Natural killer cell treated with Interleukin-12 subunit alpha and Interleukin-12 subunit beta and Interleukin-15 and Interleukin-18, amount 100 ng/mL, for 72 hours (primary cell): ENCODE results near the gene LUZP2. TPM values are rescaled to one million over a fixed set of nuclear protein-coding genes. Genes with fewer than 3 reads are reported as not detected.

Source experiments
- ATAC-seq, 2 donors: fragments of 150-1000 bp; cut with Tn5 transposase in 1 of 2; sonication (Bioruptor Pico), chemical (Tn5 transposase) in 1 of 2; 2 replicates each; pipeline ENCODE4 v1.10.0; 2021
- DNase-seq: peaks from one replicate; pipeline ENCODE4 v3.0.0; 2022; ENCODE audit warnings: low spot score
- H3K27ac Mint-ChIP-seq, 2 donors: 1 replicate in 1 of 2; 2 replicates in 1 of 2; pipeline ENCODE4 v1.8.0; 2022; ENCODE audit warnings: mixed read lengths in 2 of 2, mild to moderate bottlenecking in 1 of 2, moderate library complexity in 1 of 2
- H3K27me3 Mint-ChIP-seq, 2 donors: 1 replicate in 1 of 2; 2 replicates in 1 of 2; pipeline ENCODE4 v1.8.0; 2022; ENCODE audit warnings: mixed read lengths in 2 of 2
- H3K36me3 Mint-ChIP-seq: one replicate; pipeline ENCODE4 v1.8.0; 2022; ENCODE audit warnings: mixed read lengths
- H3K4me1 Mint-ChIP-seq, 2 donors: 1 replicate in 1 of 2; 2 replicates in 1 of 2; pipeline ENCODE4 v1.8.0; 2022; ENCODE audit warnings: low read depth in 2 of 2, mixed read lengths in 2 of 2, mild to moderate bottlenecking in 1 of 2
- H3K4me3 Mint-ChIP-seq: one replicate; pipeline ENCODE4 v1.8.0; 2022; ENCODE audit warnings: mixed read lengths
- H3K9me3 Mint-ChIP-seq: 2 replicates; pipeline ENCODE4 v1.8.0; 2022; ENCODE audit warnings: mixed read lengths
- total RNA-seq, 2 donors: library from RNA; stranded (reverse); gene quantifications; one replicate each; pipeline ENCODE4 v1.2.3, GENCODE V29; 2022

Gene LUZP2
- total RNA-seq, 2 donors from 2014 or later: not detected

DNA sequence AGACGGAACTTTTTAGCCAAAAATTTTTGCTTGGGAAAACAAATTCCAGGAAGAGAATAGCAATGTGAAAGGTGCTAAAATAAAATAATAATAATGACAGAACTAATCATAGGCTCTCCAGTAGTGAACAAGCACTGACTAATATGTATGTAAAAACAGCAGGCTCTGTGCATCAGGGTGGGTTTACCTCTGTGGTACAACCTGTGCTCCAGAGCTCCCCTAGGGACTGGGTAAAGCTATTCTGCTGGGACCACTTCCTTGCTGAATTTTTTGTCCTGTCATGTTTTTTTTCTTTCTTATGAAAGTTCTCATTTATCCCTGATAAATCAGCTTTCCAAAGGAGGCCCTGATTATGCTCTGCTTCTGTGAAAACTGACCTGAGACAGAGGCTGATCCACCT is 18.8 kb downstream of the LUZP2 start:
- no peak overlapping the region for H3K27ac Mint-ChIP-seq
- no peaks in the 10 kb centered on the region for H3K36me3 Mint-ChIP-seq
- peaks cover 8% of the 10 kb centered on the region for H3K9me3 Mint-ChIP-seq
- DNase-seq (no peak), ATAC-seq (no peak)
- H3K27me3 Mint-ChIP-seq: no peaks in the 10 kb centered on the region
- H3K4me3 Mint-ChIP-seq: no peak overlapping the region
- H3K4me1 Mint-ChIP-seq: no peaks in the 10 kb centered on the region

DNA sequence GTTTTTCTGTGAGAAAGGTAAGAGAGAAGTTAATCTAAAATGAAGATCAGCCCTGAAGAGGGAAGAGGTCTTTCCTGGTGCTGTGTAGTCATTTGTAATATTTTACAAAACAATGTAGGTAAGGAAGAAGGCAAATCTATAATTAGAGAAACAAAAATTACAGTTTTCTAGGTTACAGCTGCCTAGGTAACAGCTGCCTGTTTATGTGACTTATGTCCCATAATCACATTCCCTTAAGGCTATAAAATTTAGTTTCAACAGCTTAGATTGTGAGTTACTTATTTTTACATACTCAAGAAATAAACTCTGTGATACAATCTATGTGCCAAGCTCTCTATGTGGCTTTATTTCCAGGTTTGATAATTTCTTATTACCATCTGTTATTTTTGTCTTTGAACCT is 19.8 kb downstream of the LUZP2 start:
- H3K4me3 Mint-ChIP-seq: no peak overlapping the region
- no peak for ATAC-seq
- peaks cover 5% of the 10 kb centered on the region for H3K9me3 Mint-ChIP-seq
- H3K36me3 Mint-ChIP-seq: no peaks in the 10 kb centered on the region
- no peak for DNase-seq
- H3K27me3 Mint-ChIP-seq: no peaks in the 10 kb centered on the region
- H3K27ac Mint-ChIP-seq: no peak overlapping the region
- no peaks in the 10 kb centered on the region for H3K4me1 Mint-ChIP-seq

DNA sequence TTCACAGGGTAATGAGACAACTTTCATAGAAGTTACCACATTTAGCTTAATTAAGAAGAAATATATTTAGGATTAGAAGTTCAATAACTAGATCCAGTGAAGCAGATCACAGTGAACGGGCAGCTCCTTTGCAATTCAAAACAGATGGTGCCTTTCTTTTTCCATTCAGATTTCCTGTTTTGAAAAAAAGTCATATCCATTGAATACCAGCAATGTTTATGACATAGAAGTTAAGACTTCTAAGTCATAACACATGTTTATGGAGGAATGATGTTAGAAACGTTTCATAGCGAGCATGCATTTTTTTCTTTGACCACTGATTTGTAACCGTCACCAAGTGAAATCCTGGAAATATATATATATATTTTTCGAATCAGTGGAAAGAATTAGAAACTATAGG is 24.7 kb downstream of the LUZP2 start:
- H3K27me3 Mint-ChIP-seq: no peaks in the 10 kb centered on the region
- no peaks in the 10 kb centered on the region for H3K9me3 Mint-ChIP-seq
- H3K36me3 Mint-ChIP-seq: no peaks in the 10 kb centered on the region
- ATAC-seq (no peak), DNase-seq (no peak)
- H3K4me3 Mint-ChIP-seq: no peak overlapping the region
- no peak overlapping the region for H3K27ac Mint-ChIP-seq
- H3K4me1 Mint-ChIP-seq: no peaks in the 10 kb centered on the region

DNA sequence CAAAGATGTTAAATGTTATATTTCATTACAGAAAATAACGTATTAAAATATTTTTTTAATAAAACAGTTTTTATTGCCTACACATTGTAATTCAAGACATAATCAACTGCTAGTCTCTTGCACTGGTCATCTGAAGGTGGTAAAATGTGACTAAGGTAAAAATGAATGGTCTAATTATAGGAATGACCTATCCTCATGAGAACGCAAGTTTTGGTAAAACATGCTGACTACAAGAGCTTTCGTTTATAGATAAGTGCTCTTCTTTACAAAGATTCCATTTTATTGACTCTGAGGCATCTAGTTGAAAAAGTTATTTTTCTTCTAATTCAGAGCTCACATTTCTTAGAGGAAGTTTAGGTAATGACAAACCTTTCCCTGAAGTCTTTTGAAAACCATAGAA is 27.3 kb downstream of the LUZP2 start:
- H3K27ac Mint-ChIP-seq: no peak overlapping the region
- DNase-seq (no peak), ATAC-seq (no peak)
- H3K4me3 Mint-ChIP-seq: no peak overlapping the region
- no peaks in the 10 kb centered on the region for H3K4me1 Mint-ChIP-seq
- H3K9me3 Mint-ChIP-seq: no peaks in the 10 kb centered on the region
- no peaks in the 10 kb centered on the region for H3K27me3 Mint-ChIP-seq
- H3K36me3 Mint-ChIP-seq: no peaks in the 10 kb centered on the region

DNA sequence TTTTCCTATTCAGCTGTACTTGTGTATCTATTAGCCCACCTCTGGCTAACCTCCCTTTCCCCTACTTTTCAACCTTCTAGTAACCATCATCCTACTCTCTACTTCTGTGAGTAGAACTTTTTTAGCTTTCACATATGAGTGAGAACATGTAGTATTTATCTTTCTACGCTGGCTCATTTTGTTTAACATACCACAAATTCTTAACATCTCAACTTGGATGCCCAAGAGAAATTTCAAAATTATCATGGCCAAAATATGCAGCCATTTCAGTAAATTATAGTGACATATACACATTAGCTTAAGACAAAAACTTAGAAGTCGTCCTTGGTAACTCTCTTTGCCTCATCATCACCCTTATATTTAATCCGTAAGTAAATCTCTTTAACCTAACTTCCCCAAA is 34.7 kb downstream of the LUZP2 start:
- no peak overlapping the region for H3K4me3 Mint-ChIP-seq
- H3K27me3 Mint-ChIP-seq: no peaks in the 10 kb centered on the region
- H3K4me1 Mint-ChIP-seq: no peaks in the 10 kb centered on the region
- H3K9me3 Mint-ChIP-seq: peaks cover 5% of the 10 kb centered on the region
- H3K36me3 Mint-ChIP-seq: no peaks in the 10 kb centered on the region
- ATAC-seq: no peak
- no peak for DNase-seq
- H3K27ac Mint-ChIP-seq: no peak overlapping the region

DNA sequence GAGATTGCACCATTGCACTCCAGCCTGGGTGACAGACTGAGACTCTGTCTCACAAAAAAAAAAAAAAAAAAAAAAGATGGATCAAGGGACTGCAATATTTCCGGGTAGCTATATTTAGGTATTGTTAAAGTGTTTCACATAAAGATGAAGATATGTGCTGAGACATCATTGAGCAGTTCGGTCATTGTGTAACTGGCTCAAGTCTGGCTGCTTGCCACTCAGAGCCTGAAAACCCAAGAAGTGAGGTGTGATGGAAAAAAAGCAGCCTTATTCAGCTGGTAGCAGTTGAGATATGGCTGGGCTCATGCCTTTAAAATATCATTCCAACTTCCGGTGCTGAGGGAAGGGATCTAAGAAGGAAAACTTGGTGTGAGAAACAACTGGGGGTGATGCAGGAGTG is 46.9 kb downstream of the LUZP2 start:
- Mint-ChIP-seq H3K36me3 (peaks cover 6% of the 10 kb centered on the region), H3K27ac (no peak overlapping the region), H3K27me3 (no peaks in the 10 kb centered on the region), H3K9me3 (peaks cover 5% of the 10 kb centered on the region), H3K4me1 (no peaks in the 10 kb centered on the region), H3K4me3 (no peak overlapping the region)
- ATAC-seq (no peak), DNase-seq (no peak)

DNA sequence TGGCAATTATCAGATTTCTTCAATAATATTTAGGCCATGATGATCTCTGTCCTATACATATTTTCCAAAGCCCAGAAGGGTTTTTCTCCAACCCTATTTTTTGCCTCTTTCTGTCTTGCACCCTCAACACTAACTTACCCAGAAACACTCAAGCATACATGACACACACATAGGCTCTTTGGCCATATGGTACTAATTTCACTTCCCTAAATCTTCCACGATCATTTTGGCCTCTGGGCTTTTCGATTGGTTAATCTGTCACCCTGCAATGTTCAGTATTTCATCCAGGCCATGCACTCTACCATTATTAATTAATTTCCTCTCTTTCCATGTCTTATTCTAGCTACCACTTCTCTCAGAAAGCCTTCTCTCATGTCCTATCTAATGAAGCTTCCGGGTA is 59.8 kb downstream of the LUZP2 start:
- Mint-ChIP-seq H3K9me3 (peaks cover 3% of the 10 kb centered on the region), H3K27ac (no peak overlapping the region), H3K4me3 (no peak overlapping the region), H3K4me1 (no peaks in the 10 kb centered on the region), H3K27me3 (no peaks in the 10 kb centered on the region), H3K36me3 (no peaks in the 10 kb centered on the region)
- DNase-seq (no peak), ATAC-seq (no peak)

DNA sequence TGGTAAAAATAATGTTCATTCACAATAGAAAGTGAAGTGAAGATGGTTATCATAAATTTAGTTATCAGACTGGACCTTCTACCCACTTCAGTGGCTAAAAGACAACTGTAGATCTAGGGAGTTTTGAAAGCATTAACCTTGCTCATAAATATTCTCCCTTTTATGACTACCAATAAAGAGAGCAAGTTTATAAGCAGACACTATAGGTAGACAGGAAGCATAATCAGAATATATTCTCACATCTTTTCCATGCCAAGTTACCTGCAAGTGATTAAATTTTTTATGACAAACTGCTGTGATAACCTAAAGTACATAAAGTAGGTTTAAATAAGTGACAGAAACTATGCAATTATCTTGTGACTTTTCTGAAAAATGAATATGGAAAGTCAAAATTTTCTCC is 62.5 kb downstream of the LUZP2 start:
- Mint-ChIP-seq H3K4me1 (no peaks in the 10 kb centered on the region), H3K27ac (no peak overlapping the region), H3K27me3 (no peaks in the 10 kb centered on the region), H3K36me3 (no peaks in the 10 kb centered on the region), H3K9me3 (peaks cover 3% of the 10 kb centered on the region), H3K4me3 (no peak overlapping the region)
- DNase-seq: no peak
- ATAC-seq: no peak

DNA sequence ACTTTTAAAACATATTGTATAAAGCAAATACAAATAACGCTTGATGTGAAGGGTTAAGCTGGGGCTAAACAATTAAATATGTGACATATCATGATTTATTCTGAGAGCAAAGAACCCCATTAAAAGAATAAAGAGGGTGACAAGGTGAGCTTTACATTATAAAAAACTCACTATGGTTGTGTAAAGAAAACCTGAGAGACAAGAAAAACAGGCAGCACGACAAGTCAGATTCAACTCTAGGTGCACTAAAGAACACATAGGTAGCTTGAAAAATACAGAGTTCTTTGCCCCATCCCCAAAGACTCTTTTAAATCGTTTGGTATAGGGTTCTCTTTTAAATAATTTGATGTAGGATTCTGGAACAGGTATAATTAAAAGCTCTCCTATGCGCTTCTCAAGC is 63.5 kb downstream of the LUZP2 start:
- Mint-ChIP-seq H3K27me3 (no peaks in the 10 kb centered on the region), H3K4me1 (no peaks in the 10 kb centered on the region), H3K27ac (no peak overlapping the region), H3K9me3 (peaks cover 3% of the 10 kb centered on the region), H3K36me3 (no peaks in the 10 kb centered on the region), H3K4me3 (no peak overlapping the region)
- ATAC-seq (no peak), DNase-seq (no peak)

DNA sequence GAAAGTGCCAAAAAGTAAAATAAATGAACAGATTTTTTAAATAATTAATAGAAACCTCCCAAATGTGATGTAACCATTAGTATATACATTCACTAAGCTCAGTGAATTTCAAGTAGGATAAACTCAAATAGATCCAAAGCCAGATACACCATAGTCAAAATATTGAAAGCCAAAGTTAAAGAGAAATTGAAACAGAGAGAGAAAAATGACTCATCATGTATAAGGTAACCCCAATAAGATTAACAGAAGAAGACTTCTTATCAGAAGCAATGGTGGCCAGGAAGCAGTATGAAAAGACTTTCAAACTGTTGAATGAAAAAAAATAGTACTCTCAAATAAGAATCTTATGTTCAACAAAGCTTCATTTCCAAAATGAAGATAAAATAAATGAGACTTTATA is 70.5 kb downstream of the LUZP2 start:
- Mint-ChIP-seq H3K27ac (no peak overlapping the region), H3K27me3 (no peaks in the 10 kb centered on the region), H3K4me3 (no peak overlapping the region), H3K4me1 (no peaks in the 10 kb centered on the region), H3K36me3 (no peaks in the 10 kb centered on the region), H3K9me3 (no peaks in the 10 kb centered on the region)
- no peak for DNase-seq
- ATAC-seq: no peak

DNA sequence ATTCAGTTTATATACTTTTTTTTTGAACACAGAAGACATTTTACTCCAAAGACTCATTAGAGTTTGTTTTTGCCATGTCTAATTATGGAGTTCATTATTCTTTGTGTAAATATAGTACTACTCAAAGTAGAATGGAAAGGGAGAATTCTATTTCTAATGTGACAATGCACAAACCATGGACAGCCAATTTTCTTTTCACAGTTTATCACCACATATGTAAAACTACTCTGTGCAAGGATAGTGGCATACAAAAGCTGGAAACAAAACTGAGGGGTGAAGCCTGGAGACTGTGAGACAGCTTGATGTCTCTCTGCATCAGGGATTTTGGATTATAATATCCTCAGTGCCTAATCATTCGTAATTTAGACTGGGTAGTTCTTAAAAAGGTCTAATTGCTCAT is 75.5 kb downstream of the LUZP2 start:
- DNase-seq (no peak), ATAC-seq (no peak)
- Mint-ChIP-seq H3K27me3 (no peaks in the 10 kb centered on the region), H3K36me3 (no peaks in the 10 kb centered on the region), H3K9me3 (peaks cover 8% of the 10 kb centered on the region), H3K4me3 (no peak overlapping the region), H3K4me1 (no peaks in the 10 kb centered on the region), H3K27ac (no peak overlapping the region)

DNA sequence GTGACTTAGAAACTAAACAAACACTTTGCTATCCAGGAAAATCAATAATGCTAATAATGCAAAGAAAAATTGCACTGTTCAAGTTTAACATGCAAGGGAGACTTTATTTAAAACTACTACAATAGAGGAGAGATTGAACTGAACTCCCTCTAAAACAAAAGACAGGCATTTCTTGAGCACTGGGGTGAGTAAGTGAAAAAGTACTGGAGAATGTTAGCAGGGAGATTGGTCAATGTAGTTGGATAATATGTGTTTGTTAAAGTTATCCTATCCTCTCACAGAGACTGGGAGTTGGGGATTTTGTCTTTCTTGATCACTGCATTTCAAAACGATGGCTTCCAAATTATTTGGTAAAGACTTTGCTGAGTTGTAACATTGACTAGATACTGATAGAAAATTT is 77.6 kb downstream of the LUZP2 start:
- H3K4me3 Mint-ChIP-seq: no peak overlapping the region
- no peaks in the 10 kb centered on the region for H3K4me1 Mint-ChIP-seq
- DNase-seq (no peak), ATAC-seq (no peak)
- H3K36me3 Mint-ChIP-seq: no peaks in the 10 kb centered on the region
- no peaks in the 10 kb centered on the region for H3K27me3 Mint-ChIP-seq
- peaks cover 8% of the 10 kb centered on the region for H3K9me3 Mint-ChIP-seq
- no peak overlapping the region for H3K27ac Mint-ChIP-seq

DNA sequence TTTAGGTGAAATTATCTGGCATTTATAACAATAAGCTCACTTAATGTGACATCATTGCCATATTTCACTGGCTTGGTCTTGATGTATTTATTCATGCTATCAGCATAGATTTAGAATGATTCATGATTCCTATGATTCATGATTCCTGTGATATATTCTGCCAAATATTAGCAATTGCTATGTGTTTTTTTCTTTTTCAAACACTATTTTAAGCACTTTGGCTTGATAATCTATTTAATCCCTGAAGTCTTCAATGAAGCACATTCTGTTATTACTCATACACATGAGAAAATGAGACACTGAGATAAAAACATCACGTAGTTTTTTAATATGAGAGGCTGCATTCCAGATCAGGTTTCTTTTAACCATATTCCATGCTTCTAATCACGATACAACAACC is 78.5 kb downstream of the LUZP2 start:
- H3K4me3 Mint-ChIP-seq: no peak overlapping the region
- H3K27ac Mint-ChIP-seq: no peak overlapping the region
- no peaks in the 10 kb centered on the region for H3K4me1 Mint-ChIP-seq
- no peaks in the 10 kb centered on the region for H3K36me3 Mint-ChIP-seq
- ATAC-seq: no peak
- H3K27me3 Mint-ChIP-seq: no peaks in the 10 kb centered on the region
- no peak for DNase-seq
- H3K9me3 Mint-ChIP-seq: peaks cover 8% of the 10 kb centered on the region

DNA sequence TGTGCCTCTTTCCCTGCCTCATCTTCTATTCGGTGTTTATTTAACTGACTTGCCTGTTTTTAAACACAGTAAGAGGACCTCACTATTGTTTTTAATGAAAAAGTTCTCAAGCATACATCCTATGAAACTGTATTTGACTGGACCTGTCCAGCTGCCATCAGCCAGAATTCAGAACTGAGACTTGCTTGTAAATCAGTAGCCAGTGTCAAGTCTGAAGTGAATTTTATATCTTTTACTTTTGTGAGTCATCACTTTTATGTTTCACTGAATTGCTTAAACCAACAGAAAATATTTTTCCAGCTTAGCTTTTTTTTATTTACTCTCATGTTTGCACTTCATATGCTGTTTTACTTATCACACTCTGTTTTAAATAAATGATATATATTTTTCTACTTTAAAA is 88.3 kb downstream of the LUZP2 start:
- ATAC-seq (no peak), DNase-seq (no peak)
- Mint-ChIP-seq H3K9me3 (no peaks in the 10 kb centered on the region), H3K4me1 (no peaks in the 10 kb centered on the region), H3K27me3 (no peaks in the 10 kb centered on the region), H3K36me3 (no peaks in the 10 kb centered on the region), H3K27ac (no peak overlapping the region), H3K4me3 (no peak overlapping the region)

DNA sequence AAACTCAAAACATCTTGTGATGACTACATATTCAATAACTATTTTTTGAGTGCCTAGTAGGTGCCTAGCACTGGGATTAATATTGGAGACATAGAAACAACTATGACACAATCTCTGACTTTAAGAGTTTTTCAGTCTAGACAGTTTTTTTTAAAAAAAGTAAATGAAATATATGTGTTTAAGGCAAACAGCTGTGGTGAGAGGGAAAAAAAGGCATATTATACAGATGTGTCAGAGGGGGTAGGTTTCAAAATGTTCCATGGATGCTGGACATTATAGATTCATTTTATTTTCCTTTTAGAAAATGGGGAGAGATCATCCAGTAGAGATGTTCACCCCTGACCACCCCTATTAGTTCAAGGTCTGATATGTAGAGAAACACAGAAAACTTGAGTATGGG is 90.8 kb downstream of the LUZP2 start:
- H3K27me3 Mint-ChIP-seq: no peaks in the 10 kb centered on the region
- no peaks in the 10 kb centered on the region for H3K9me3 Mint-ChIP-seq
- DNase-seq (no peak), ATAC-seq (no peak)
- H3K4me1 Mint-ChIP-seq: no peaks in the 10 kb centered on the region
- H3K36me3 Mint-ChIP-seq: no peaks in the 10 kb centered on the region
- no peak overlapping the region for H3K27ac Mint-ChIP-seq
- no peak overlapping the region for H3K4me3 Mint-ChIP-seq

DNA sequence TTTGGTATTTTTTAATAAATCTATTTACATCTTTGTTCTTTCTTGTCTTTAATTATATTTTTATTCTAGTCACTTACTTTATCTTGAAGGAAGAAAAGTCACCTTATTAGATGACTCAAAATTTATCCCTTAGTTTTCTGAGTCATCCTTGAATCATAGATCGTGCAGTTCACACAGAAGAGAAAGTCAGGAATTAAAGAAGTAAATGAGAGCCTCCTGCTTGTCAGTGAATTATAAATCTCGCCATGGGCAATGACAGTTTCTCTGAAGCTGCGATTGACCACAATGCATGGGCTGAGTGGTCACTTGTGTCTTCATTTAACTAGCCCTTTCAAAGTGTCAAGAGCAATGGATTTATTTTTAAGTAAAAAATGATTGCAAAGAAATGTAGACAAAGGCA is 91.2 kb downstream of the LUZP2 start:
- H3K36me3 Mint-ChIP-seq: no peaks in the 10 kb centered on the region
- no peaks in the 10 kb centered on the region for H3K4me1 Mint-ChIP-seq

More for the DNA sequence above, 91.2 kb downstream of the LUZP2 start:
- Mint-ChIP-seq H3K27me3 (no peaks in the 10 kb centered on the region), H3K9me3 (no peaks in the 10 kb centered on the region), H3K4me3 (no peak overlapping the region), H3K27ac (no peak overlapping the region)
- ATAC-seq: no peak
- no peak for DNase-seq
